Measurements from ENCODE around the gene PRDX5. TPM values are rescaled to one million over a fixed set of nuclear protein-coding genes. Genes with fewer than 3 reads are reported as not detected.

The PRDX5 gene
- polyA plus RNA-seq, 1 experiment = 383 TPM

DNA sequence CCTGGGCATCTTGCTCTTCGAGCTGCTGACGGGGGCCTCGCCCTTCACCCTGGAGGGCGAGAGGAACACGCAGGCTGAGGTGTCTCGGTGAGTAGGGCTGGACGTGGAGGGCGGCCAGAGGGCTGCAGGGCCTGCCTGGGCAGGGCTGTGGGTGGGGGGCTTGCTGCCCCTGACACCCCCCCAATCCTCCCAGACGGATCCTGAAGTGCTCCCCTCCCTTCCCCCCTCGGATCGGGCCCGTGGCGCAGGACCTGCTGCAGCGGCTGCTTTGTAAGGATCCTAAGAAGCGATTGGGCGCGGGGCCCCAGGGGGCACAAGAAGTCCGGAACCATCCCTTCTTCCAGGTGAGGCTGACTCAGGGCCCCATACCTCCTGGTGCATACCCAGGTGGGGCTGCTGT, 43.7 kb downstream of the PRDX5 start:
- ChIA-PET POLR2A (no interaction called here), CTCF (interaction anchor here (1.7 kb wide), 1 partner anchor 19 kb away, joined by 6 read pairs; no protein-coding TSS in a partner anchor)
- no peak overlapping the region for H3K4me3 ChIP-seq (ENCODE audit: low read depth, low read length)
- H3K9me3 ChIP-seq (ENCODE audit: control insufficient read depth, insufficient read depth, low read length) = no peaks in the 10 kb centered on the region; the same call in 1 of the 2 replicates
- peak overlapping the region; percentile 21 for H3K27ac ChIP-seq (ENCODE audit: low read depth, low read length)
- TF ChIP-seq, protein P1, sequence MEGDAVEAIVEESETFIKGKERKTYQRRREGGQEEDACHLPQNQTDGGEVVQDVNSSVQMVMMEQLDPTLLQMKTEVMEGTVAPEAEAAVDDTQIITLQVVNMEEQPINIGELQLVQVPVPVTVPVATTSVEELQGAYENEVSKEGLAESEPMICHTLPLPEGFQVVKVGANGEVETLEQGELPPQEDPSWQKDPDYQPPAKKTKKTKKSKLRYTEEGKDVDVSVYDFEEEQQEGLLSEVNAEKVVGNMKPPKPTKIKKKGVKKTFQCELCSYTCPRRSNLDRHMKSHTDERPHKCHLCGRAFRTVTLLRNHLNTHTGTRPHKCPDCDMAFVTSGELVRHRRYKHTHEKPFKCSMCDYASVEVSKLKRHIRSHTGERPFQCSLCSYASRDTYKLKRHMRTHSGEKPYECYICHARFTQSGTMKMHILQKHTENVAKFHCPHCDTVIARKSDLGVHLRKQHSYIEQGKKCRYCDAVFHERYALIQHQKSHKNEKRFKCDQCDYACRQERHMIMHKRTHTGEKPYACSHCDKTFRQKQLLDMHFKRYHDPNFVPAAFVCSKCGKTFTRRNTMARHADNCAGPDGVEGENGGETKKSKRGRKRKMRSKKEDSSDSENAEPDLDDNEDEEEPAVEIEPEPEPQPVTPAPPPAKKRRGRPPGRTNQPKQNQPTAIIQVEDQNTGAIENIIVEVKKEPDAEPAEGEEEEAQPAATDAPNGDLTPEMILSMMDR (IDR thresholded peaks at IDR 0.05; ENCODE audit: low read depth, low read length) = no peak
- no peak for DNase-seq (ENCODE audit: low read depth, low spot score)
- H3K27me3 ChIP-seq (ENCODE audit: control insufficient read depth, insufficient read depth, low read length) = no peaks in the 10 kb centered on the region

DNA sequence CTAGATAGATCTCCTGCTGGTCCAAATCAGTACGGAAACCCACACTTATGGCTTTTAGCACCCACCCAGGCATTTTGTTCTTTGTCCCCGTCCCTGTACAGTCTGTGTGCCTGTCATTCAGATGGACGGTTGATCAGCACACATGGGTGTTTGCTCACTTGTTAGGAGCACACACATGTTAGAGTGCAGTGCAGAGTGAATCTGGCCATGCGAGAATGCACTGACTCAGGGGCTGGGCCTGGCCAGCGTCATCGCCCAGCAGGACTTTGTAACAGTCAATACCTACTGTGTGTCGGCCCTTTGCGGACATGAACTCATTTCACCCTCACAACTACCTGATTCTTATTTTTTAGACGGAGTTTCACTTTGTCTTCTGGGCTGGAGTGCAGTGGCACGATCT, 44.4 kb downstream of the PRDX5 start:
- Histone ChIP-seq H3K27ac (ENCODE audit: low read depth, low read length) (no peak overlapping the region), H3K4me3 (ENCODE audit: low read depth, low read length) (no peak overlapping the region), H3K27me3 (ENCODE audit: control insufficient read depth, insufficient read depth, low read length) (no peaks in the 10 kb centered on the region), H3K9me3 (ENCODE audit: control insufficient read depth, insufficient read depth, low read length) (no peaks in the 10 kb centered on the region; the same call in 1 of the 2 replicates)
- TF ChIP-seq, protein P1 (IDR thresholded peaks at IDR 0.05; ENCODE audit: low read depth, low read length) = no peak
- ChIA-PET POLR2A (no interaction called here), CTCF (no interaction called here)
- no peak for DNase-seq (ENCODE audit: low read depth, low spot score)

DNA sequence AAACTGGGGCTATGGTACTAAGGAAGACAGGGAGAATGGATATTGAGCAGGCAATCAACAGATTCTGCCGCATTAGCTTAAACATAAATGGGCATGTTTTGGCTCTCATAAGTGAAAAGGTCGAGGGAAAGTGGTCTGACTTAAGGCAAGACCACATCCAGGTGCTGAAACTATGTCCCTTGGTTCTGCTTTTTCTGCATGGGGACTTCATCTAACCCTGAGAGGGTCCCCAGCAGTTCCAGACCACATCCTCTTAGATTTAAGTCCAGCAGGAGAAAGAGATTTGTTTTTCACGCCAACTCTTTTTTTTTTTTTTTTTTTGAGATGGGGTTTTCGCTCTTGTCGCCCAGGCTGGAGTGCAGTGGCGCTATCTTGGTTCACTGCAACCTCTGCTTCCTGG, 46.5 kb downstream of the PRDX5 start:
- CTCF ChIA-PET = interaction anchor here (1.9 kb wide), 1 partner anchor 9 kb away, joined by 9 read pairs; no protein-coding TSS in a partner anchor
- POLR2A ChIA-PET = no interaction called here
- no peaks in the 10 kb centered on the region for H3K27me3 ChIP-seq (ENCODE audit: control insufficient read depth, insufficient read depth, low read length)
- no peak overlapping the region for H3K4me3 ChIP-seq (ENCODE audit: low read depth, low read length)
- DNase-seq (ENCODE audit: low read depth, low spot score) = no peak
- H3K27ac ChIP-seq (ENCODE audit: low read depth, low read length) = no peak overlapping the region
- H3K9me3 ChIP-seq (ENCODE audit: control insufficient read depth, insufficient read depth, low read length) = peaks cover 10% of the 10 kb centered on the region; the same call in 1 of the 2 replicates
- TF ChIP-seq, protein P1 (IDR thresholded peaks at IDR 0.05; ENCODE audit: low read depth, low read length) = no peak

DNA sequence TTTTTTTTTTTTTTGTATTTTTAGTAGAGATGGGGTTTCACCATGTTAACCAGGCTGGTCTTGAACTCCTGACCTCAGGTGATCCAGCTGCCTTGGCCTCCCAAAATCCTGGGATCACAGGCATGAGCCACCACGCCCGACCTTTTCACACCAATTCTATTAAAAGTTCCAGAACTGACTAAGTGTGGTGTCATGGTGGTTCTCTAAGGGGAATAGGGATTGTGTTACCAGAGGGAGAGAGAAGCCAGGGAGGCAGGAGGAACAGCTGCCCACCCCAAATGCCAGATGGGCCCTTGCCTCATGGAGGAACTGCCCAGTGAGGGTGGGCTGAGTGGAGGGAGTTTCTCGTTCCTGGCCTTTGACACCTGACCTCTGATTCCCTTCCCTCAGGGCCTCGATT, 47.0 kb downstream of the PRDX5 start:
- POLR2A ChIA-PET = no interaction called here
- CTCF ChIA-PET = interaction anchor here (0.9 to 1.9 kb wide), 2 partner anchors 9 to 10 kb away, joined by 3 to 9 read pairs; no protein-coding TSS in a partner anchor

DNA sequence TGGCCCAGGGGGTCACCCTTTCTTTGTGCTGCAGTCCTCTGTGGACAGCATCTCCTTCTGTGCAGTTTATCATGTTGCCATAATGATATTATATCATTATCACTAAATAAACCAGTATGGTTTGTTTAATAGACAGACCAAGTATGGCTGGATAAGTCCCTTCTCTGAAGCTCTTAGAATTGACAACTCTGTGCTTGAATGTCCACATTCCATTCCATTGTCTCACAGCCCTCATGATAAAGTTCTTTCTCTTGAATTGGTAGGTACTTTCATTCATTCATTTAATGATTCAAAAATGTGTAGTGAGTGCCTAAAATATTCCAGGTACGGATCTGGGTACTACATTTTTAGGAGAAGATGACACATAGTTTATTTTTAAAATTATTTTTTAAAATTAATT, 48.8 kb downstream of the PRDX5 start:
- H3K27me3 ChIP-seq (ENCODE audit: control insufficient read depth, insufficient read depth, low read length) = no peaks in the 10 kb centered on the region
- TF ChIP-seq, protein P1 (IDR thresholded peaks at IDR 0.05; ENCODE audit: low read depth, low read length) = no peak
- ChIA-PET POLR2A (no interaction called here), CTCF (interaction anchor here (2.0 kb wide), 1 partner anchor 11 kb away, joined by 14 read pairs; no protein-coding TSS in a partner anchor)
- no peak overlapping the region for H3K27ac ChIP-seq (ENCODE audit: low read depth, low read length)
- DNase-seq (ENCODE audit: low read depth, low spot score) = no peak
- peaks cover 10% of the 10 kb centered on the region; the same call in 1 of the 2 replicates for H3K9me3 ChIP-seq (ENCODE audit: control insufficient read depth, insufficient read depth, low read length)
- H3K4me3 ChIP-seq (ENCODE audit: low read depth, low read length) = no peak overlapping the region

More for the DNA sequence above, 47.0 kb downstream of the PRDX5 start:
- TF ChIP-seq, protein P1 (IDR thresholded peaks at IDR 0.05; ENCODE audit: low read depth, low read length) = no peak
- DNase-seq (ENCODE audit: low read depth, low spot score) = no peak
- H3K27ac ChIP-seq (ENCODE audit: low read depth, low read length) = no peak overlapping the region
- no peaks in the 10 kb centered on the region for H3K27me3 ChIP-seq (ENCODE audit: control insufficient read depth, insufficient read depth, low read length)
- H3K4me3 ChIP-seq (ENCODE audit: low read depth, low read length) = no peak overlapping the region
- H3K9me3 ChIP-seq (ENCODE audit: control insufficient read depth, insufficient read depth, low read length) = peaks cover 10% of the 10 kb centered on the region; the same call in 1 of the 2 replicates

All from AG04450 (cell line).